GM12891 (cell line): ENCODE measurements around the gene MBOAT2.

Experiments
- POLR2A ChIP-seq: IDR thresholded peaks from 2 replicates; pipeline ENCODE4 v1.6.1; 2011; ENCODE audit warnings: low read depth, low read length, control low read depth
- POLR2AphosphoS5 ChIP-seq: IDR thresholded peaks from 2 replicates; pipeline ENCODE4 v1.6.1; 2011; ENCODE audit warnings: low read depth, low read length, control low read depth

DNA sequence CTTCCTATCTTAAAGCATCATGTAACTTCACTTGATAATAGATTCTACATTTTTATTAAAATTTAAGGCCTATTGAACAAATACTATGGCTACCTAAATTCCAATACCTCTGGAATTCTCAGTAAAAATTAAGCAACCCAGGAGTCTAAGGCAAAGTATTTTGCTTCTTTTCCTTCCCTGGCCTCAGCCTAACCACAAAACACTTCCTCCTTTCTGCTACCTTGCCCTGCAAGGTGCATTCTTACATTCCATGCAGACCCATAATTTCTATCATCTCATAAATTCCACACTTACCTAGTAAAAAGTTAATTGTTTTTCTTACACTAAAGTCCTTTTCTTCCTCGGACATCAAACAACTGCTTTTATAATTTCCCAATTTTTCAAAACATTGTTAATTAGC is 3.7 kb downstream of the MBOAT2 start:
- TF ChIP-seq POLR2AphosphoS5: no peak
- no peak for TF ChIP-seq POLR2A
